ENCODE measurements around the gene GMCL2.

DNA sequence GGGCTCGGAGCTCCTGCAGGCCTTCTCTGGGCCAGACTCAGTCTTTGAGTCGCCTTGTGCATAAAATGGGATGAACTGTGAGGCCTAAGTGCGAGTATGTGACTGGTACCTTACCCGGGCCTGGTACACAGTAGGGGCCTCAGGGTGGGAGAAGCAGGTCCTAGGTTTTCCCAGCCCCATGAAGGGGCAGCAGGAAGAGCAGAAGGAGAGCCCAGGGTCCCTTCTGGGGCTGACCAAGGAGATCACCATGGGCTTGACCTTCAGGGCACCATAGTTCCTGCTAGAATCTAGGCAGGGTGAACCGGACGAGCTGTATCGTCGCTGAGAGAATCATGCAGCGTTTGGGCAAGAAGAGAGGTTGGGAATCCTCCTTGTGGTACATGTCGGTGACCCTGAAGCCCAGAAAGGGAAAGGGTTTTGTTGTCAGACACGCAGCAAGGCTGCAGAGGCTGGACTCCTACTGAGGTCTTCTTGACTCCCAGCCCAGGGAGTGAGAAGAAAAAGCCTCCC lies 45.8 kb upstream of the GMCL2 start:
- no peak for TF ChIP-seq CTCF (IDR thresholded peaks at IDR 0.05)
- TF ChIP-seq POLR2A (IDR thresholded peaks at IDR 0.05) = no peak
